ENCODE data around the gene P2RY8. TPM values are rescaled to one million over a fixed set of nuclear protein-coding genes. Genes with fewer than 3 reads are reported as not detected.

The P2RY8 gene
- total RNA-seq, 1 donor, result not detected

GRCh38 chrX:1511150-1511549 lies 25.8 kb downstream of the P2RY8 start:
- TF ChIP-seq CTCF (IDR thresholded peaks at IDR 0.05; ENCODE audit: extremely low read depth, low read depth, low read length), result no peak
- Histone ChIP-seq H2AFZ (ENCODE audit: low read length) (no peak overlapping the region), H3K9me3 (ENCODE audit: low read depth, low read length) (peaks cover 2% of the 10 kb centered on the region), H3K4me3 (ENCODE audit: insufficient read depth, low read length) (no peak overlapping the region), H3K79me2 (ENCODE audit: insufficient read depth, low read length) (no peaks in the 10 kb centered on the region), H3K27me3 (ENCODE audit: insufficient read depth, low read length) (no peaks in the 10 kb centered on the region), H3K27ac (ENCODE audit: low read depth, low read length) (no peak overlapping the region), H3K4me1 (ENCODE audit: insufficient read depth, low read length) (no peaks in the 10 kb centered on the region), H3K36me3 (ENCODE audit: insufficient read depth, low read length) (no peaks in the 10 kb centered on the region), H3K4me2 (ENCODE audit: insufficient read depth, low read length) (no peak overlapping the region), H4K20me1 (ENCODE audit: insufficient read depth, low read length) (no peaks in the 10 kb centered on the region)
- no peak for DNase-seq (ENCODE audit: insufficient read length, low spot score, missing footprints)

DNA sequence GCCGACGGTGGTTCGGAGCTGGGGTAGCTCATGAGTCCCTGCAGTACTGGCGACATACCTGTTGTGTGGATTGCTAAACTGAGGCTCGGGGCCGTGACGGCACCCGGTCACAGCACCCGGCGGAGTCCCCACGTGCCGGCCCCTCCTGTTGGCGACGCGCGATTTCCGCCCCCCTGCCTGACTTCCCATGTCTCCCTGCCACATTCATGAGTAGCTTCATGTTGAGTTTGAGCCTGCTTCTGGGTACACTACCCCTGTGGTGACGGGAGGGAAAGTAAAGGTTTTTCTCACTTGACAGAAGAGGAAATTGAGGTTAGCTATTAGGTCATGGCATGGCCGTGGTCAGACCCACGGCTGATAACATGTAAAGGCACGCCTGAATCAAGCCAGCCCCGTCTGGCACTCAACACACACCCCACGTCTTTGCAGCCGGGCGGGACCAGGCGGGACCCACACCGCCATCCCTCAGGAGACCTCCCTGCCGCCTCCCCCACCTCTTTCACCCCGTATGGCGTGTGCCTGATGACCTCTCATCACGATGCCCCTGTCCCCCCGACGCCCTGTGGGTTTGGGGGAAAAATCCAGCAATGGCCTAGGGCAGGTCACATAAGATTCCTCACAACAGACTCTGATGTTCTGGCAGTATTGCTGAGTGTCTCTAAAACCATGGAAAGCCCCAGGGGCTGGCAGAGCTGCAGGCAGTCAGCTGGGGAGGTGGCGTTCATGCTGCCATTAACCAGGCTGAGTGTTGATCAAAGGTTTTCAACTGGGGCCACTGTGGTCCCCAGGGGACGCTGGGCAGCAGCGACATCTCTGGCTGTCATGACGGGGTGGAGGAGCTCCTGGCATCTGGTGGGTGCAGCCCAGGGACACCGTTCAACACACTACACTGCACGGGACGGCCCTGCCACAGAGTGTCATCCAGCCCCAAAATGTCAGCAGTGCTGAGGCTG lies 29.2 kb downstream of the P2RY8 start:
- no peak for TF ChIP-seq CTCF (IDR thresholded peaks at IDR 0.05; ENCODE audit: extremely low read depth, low read depth, low read length)
- Histone ChIP-seq H3K9me3 (ENCODE audit: low read depth, low read length) (peaks cover 2% of the 10 kb centered on the region), H3K27ac (ENCODE audit: low read depth, low read length) (no peak overlapping the region), H3K79me2 (ENCODE audit: insufficient read depth, low read length) (no peaks in the 10 kb centered on the region), H2AFZ (ENCODE audit: low read length) (no peak overlapping the region), H3K4me1 (ENCODE audit: insufficient read depth, low read length) (no peaks in the 10 kb centered on the region), H3K27me3 (ENCODE audit: insufficient read depth, low read length) (no peaks in the 10 kb centered on the region), H4K20me1 (ENCODE audit: insufficient read depth, low read length) (no peaks in the 10 kb centered on the region), H3K4me3 (ENCODE audit: insufficient read depth, low read length) (no peak overlapping the region), H3K4me2 (ENCODE audit: insufficient read depth, low read length) (no peak overlapping the region), H3K36me3 (ENCODE audit: insufficient read depth, low read length) (no peaks in the 10 kb centered on the region)
- peak; percentile 29 for DNase-seq (ENCODE audit: insufficient read length, low spot score, missing footprints)

GRCh38 chrX:1506916-1507315 lies 30.1 kb downstream of the P2RY8 start:
- TF ChIP-seq CTCF (IDR thresholded peaks at IDR 0.05; ENCODE audit: extremely low read depth, low read depth, low read length), result no peak
- Histone ChIP-seq H3K9me3 (ENCODE audit: low read depth, low read length) (peaks cover 2% of the 10 kb centered on the region), H3K27ac (ENCODE audit: low read depth, low read length) (no peak overlapping the region), H3K4me1 (ENCODE audit: insufficient read depth, low read length) (no peaks in the 10 kb centered on the region), H3K27me3 (ENCODE audit: insufficient read depth, low read length) (no peaks in the 10 kb centered on the region), H4K20me1 (ENCODE audit: insufficient read depth, low read length) (no peaks in the 10 kb centered on the region), H2AFZ (ENCODE audit: low read length) (no peak overlapping the region), H3K4me2 (ENCODE audit: insufficient read depth, low read length) (no peak overlapping the region), H3K4me3 (ENCODE audit: insufficient read depth, low read length) (no peak overlapping the region), H3K79me2 (ENCODE audit: insufficient read depth, low read length) (no peaks in the 10 kb centered on the region), H3K36me3 (ENCODE audit: insufficient read depth, low read length) (no peaks in the 10 kb centered on the region)
- DNase-seq (ENCODE audit: insufficient read length, low spot score, missing footprints), result peak; percentile 22

GRCh38 chrX:1502853-1503252 lies 34.1 kb downstream of the P2RY8 start:
- H3K9me3 ChIP-seq (ENCODE audit: low read depth, low read length), result peaks cover 2% of the 10 kb centered on the region
- TF ChIP-seq CTCF (IDR thresholded peaks at IDR 0.05; ENCODE audit: extremely low read depth, low read depth, low read length), result no peak

More at GRCh38 chrX:1502853-1503252, 34.1 kb downstream of the P2RY8 start:
- H3K27ac ChIP-seq (ENCODE audit: low read depth, low read length), result no peak overlapping the region
- no peaks in the 10 kb centered on the region for H3K79me2 ChIP-seq (ENCODE audit: insufficient read depth, low read length)
- no peak overlapping the region for H2AFZ ChIP-seq (ENCODE audit: low read length)
- H3K4me1 ChIP-seq (ENCODE audit: insufficient read depth, low read length), result no peaks in the 10 kb centered on the region
- H3K36me3 ChIP-seq (ENCODE audit: insufficient read depth, low read length), result no peaks in the 10 kb centered on the region
- no peaks in the 10 kb centered on the region for H4K20me1 ChIP-seq (ENCODE audit: insufficient read depth, low read length)
- H3K4me3 ChIP-seq (ENCODE audit: insufficient read depth, low read length), result no peak overlapping the region
- H3K27me3 ChIP-seq (ENCODE audit: insufficient read depth, low read length), result no peaks in the 10 kb centered on the region
- no peak for DNase-seq (ENCODE audit: insufficient read length, low spot score, missing footprints)
- no peak overlapping the region for H3K4me2 ChIP-seq (ENCODE audit: insufficient read depth, low read length)
